Heart left ventricle (tissue), 16 donors: ENCODE results near the gene SH3GLB1. TPM values are rescaled to one million over a fixed set of nuclear protein-coding genes. Genes with fewer than 3 reads are reported as not detected.
A peak's percentile ranks its signal among the peaks of the same experiment; 100 is the strongest.

Experiments used
- ATAC-seq, 4 donors: fragments of 200-7000 bp; cut with Tn5 transposase; one replicate each; pipeline ENCODE4 v1.9.1; 2020 to 2022; ENCODE audit warnings: moderate library complexity in 4 of 4, mild to moderate bottlenecking in 3 of 4, moderate number of reproducible peaks in 1 of 4
- DNase-seq, 5 donors: peaks; one replicate each; pipeline ENCODE4 v3.0.0-alpha.2; 2020
- H3K27ac ChIP-seq, 12 donors: fragments of 200-600 bp; sonication (generic) in 4 of 12; one replicate each; pipeline versions ENCODE4 v1.5.0 to v1.8.0; 2016 to 2022; ENCODE audit warnings: mild to moderate bottlenecking in 2 of 12
- H3K27me3 ChIP-seq, 9 donors: fragments of 200-600 bp; sonication (generic) in 2 of 9; one replicate each; pipeline versions ENCODE4 v1.5.1 to v1.8.0; 2016 to 2022; ENCODE audit warnings: mild to moderate bottlenecking in 3 of 9
- H3K36me3 ChIP-seq, 9 donors: fragments of 200-600 bp; sonication (generic) in 2 of 9; one replicate each; pipeline versions ENCODE4 v1.5.0 to v1.8.0; 2018 to 2022; ENCODE audit warnings: mild to moderate bottlenecking in 2 of 9
- H3K4me1 ChIP-seq, 12 donors: fragments of 200-600 bp; sonication (generic) in 4 of 12; one replicate each; pipeline versions ENCODE4 v1.5.0 to v1.8.0; 2016 to 2022; ENCODE audit warnings: mild to moderate bottlenecking in 3 of 12
- H3K4me3 ChIP-seq, 12 donors: fragments of 200-600 bp; sonication (generic) in 4 of 12; one replicate each; pipeline versions ENCODE4 v1.5.0 to v1.8.0; 2017 to 2022; ENCODE audit warnings: mild to moderate bottlenecking in 9 of 12, moderate library complexity in 4 of 12
- H3K9me3 ChIP-seq, 12 donors: fragments of 200-600 bp; sonication (generic) in 4 of 12; one replicate each; pipeline versions ENCODE4 v1.5.0 to v1.8.0; 2016 to 2022; ENCODE audit warnings: mild to moderate bottlenecking in 1 of 12
- CTCF ChIP-seq, 12 donors: fragments of 200-600 bp; sonication (generic) in 4 of 12; IDR thresholded peaks; one replicate each; pipeline versions ENCODE4 v1.5.0 to v1.8.0; 2018 to 2022; ENCODE audit warnings: antibody characterized with exemption in 12 of 12, mild to moderate bottlenecking in 5 of 12
- POLR2A ChIP-seq, 2 donors: fragments of 450-650 bp; IDR thresholded peaks; one replicate each; pipeline ENCODE4 v1.6.1; 2017; ENCODE audit warnings: antibody characterized with exemption in 2 of 2, mild to moderate bottlenecking in 2 of 2, moderate library complexity in 2 of 2
- WGBS, 4 donors: extraction: QIAGEN DNeasy Blood & Tissue Kit in 2 of 4; methylation state at CpG; one replicate each; pipeline versions ENCODE4 v1.1.5 to v1.1.7; 2013 to 2018; 5-methylcytosine and 5-hydroxymethylcytosine counted together
- intact Hi-C, 10 donors: fragments of 100-400 bp; cut with DNase I; formaldehyde crosslinking; loops; one replicate each; pipeline versions ENCODE4 v1.11.1 to v1.14.2; 2022
- polyA plus RNA-seq, 2 donors: library from polyadenylated mRNA; stranded (reverse); fragments of 200-250 nt; gene quantifications; one replicate each; pipeline ENCODE4 v1.2.3, GENCODE V29; 2013
- total RNA-seq, 9 donors: library from RNA; depleted of rRNA in 2 of 9; stranded (reverse); fragments of >200 nt in 2 of 9; fragmentation: NEBNext Ultra II Directional in 3 of 9; extraction: Animal tissue kit (Norgen Biotek cat#: 25700) in 3 of 9; gene quantifications; one replicate each; pipeline versions ENCODE4 v1.1.0 to v1.2.4, GENCODE V29; 2016 to 2023
- donor health status: ischemic (EF 13 %, LVEDD 7.1; RV severe dilation, severe dysfunction).
- donor health status: healthy with polysubstance abuse.
- donor health status: DM: no; HTN: yes; CAD: no.
- donor health status: DM: no; HTN: no; CAD: no.
- donor health status: ischemic (EF 25% LVEDD 6.9; RV normal size, moderate dysfunction).
- donor health status: ischemic (EF 25% LVEDD 5.7; RV mildly dilated, moderate dysfunction).
- donor health status: healthy.
- donor health status: DM: yes; HTN: yes; CAD: no.
- donor health status: ischemic (EF 35%, LVEDD 5.7; RV mildly dilated, moderate dysfunction).
- donor health status: nonischemic (EF 11% LVEDD 7.7; RV severe dilation, severe dysfunction).
- donor health status: DM: yes; HTN: yes; CAD: no.
- donor health status: PGD.
- donor health status: ischemic (EF 29% LVEDD 5.4; RV normal size, mild dysfunction).
- donor health status: nonischemic (EF 23%, LVEDD 6.1; RV moderate dilation, normal function).

Gene SH3GLB1
- total and polyA plus RNA-seq, 11 donors, result 26.3 to 203 (median 125) TPM

GRCh38 chr1:86748622-86749373 is 44.4 kb downstream of the SH3GLB1 start:
- H3K4me1 ChIP-seq, result peaks cover 0 to 17% (median 2%) of the 10 kb centered on the region in 12 donors
- H3K9me3 ChIP-seq, result no peaks in the 10 kb centered on the region
- intact Hi-C loops, result loop anchor here in 2 of 10 donors (10.0 kb wide), 2 partner anchors 244 to 274 kb away; no protein-coding TSS in a partner anchor
- H3K36me3 ChIP-seq, result peaks cover 0 to 37% (median 27%) of the 10 kb centered on the region in 9 donors
- no peak overlapping the region for H3K4me3 ChIP-seq
- WGBS, 4 donors, result 88 to 89% (median 89%) methylated on average over 4 of the region's 4 CpGs
- H3K27me3 ChIP-seq, result no peaks in the 10 kb centered on the region
- no peak for TF ChIP-seq POLR2A (IDR thresholded peaks at IDR 0.05)
- TF ChIP-seq CTCF (IDR thresholded peaks at IDR 0.05), result no peak
- ATAC-seq (peak in 1 of 4 donors; percentile 13), DNase-seq (no peak)
- no peak overlapping the region for H3K27ac ChIP-seq

GRCh38 chr1:86750076-86750475 is 45.7 kb downstream of the SH3GLB1 start:
- DNase-seq, result no peak
- ATAC-seq, result no peak
- Histone ChIP-seq H3K27me3 (no peaks in the 10 kb centered on the region), H3K9me3 (no peaks in the 10 kb centered on the region), H3K4me3 (no peak overlapping the region), H3K4me1 (peaks cover 0 to 19% (median 2%) of the 10 kb centered on the region in 12 donors), H3K36me3 (peaks cover 0 to 24% (median 14%) of the 10 kb centered on the region in 9 donors), H3K27ac (no peak overlapping the region)
- TF ChIP-seq POLR2A (IDR thresholded peaks at IDR 0.05), result no peak
- no peak for TF ChIP-seq CTCF (IDR thresholded peaks at IDR 0.05)
- intact Hi-C loops, result no loop called here
- 77 to 93% (median 84%) methylated on average over 1 of the region's 1 CpG for WGBS, 4 donors

GRCh38 chr1:86750530-86750929 is 46.2 kb downstream of the SH3GLB1 start:
- DNase-seq (no peak), ATAC-seq (no peak)
- TF ChIP-seq POLR2A (IDR thresholded peaks at IDR 0.05), result no peak
- TF ChIP-seq CTCF (IDR thresholded peaks at IDR 0.05), result no peak
- Histone ChIP-seq H3K36me3 (peaks cover 0 to 20% (median 10%) of the 10 kb centered on the region in 9 donors), H3K9me3 (no peaks in the 10 kb centered on the region), H3K27me3 (no peaks in the 10 kb centered on the region), H3K4me1 (peaks cover 0 to 19% (median 2%) of the 10 kb centered on the region in 12 donors), H3K27ac (no peak overlapping the region), H3K4me3 (no peak overlapping the region)
- WGBS, 4 donors, result 89 to 98% (median 93%) methylated on average over 5 of the region's 5 CpGs
- intact Hi-C loops, result no loop called here

GRCh38 chr1:86751923-86752322 is 47.5 kb downstream of the SH3GLB1 start:
- TF ChIP-seq CTCF (IDR thresholded peaks at IDR 0.05) (no peak), POLR2A (IDR thresholded peaks at IDR 0.05) (no peak)
- H3K9me3 ChIP-seq, result no peaks in the 10 kb centered on the region
- H3K36me3 ChIP-seq, result peaks cover 0 to 8% (median 0%) of the 10 kb centered on the region in 9 donors
- no peaks in the 10 kb centered on the region for H3K27me3 ChIP-seq
- no peak for DNase-seq
- no peak overlapping the region for H3K27ac ChIP-seq
- no peak for ATAC-seq
- WGBS, 4 donors, result 90 to 94% (median 93%) methylated on average over 6 of the region's 6 CpGs
- no peak overlapping the region for H3K4me3 ChIP-seq
- peaks cover 0 to 19% (median 2%) of the 10 kb centered on the region in 12 donors for H3K4me1 ChIP-seq
- intact Hi-C loops, result no loop called here
